ENCODE data around the gene TBC1D1. TPM values are rescaled to one million over a fixed set of nuclear protein-coding genes. Genes with fewer than 3 reads are reported as not detected.

Gene TBC1D1
- total RNA-seq, 1 experiment from 2014 or later, result 42.6 TPM

DNA sequence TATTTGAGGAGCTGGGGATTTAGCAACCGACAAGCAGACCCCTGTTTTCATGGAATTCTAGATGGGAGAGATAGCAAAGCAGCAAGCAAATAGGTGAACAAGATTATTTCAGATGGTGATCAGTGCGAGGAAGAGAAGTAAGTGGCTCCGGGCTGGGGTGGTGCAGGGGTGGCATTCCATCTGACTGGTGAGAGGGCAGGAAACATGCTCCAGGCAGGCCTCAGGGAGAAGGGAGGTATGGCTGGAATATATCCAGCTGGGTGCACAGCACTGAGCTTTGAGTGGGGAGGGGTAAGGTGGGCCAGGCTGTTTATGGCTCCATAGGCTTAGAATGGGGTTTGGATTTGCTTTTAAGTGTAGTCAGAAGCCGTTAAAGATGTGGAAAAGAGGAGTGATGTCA lies 90.5 kb downstream of the TBC1D1 start:
- TF ChIP-seq EZH2 (IDR thresholded peaks at IDR 0.05; ENCODE audit: borderline replicate concordance, low read depth, low read length, poor library complexity, severe bottlenecking) (no peak), CTCF (conservative IDR thresholded peaks at IDR 0.05; ENCODE audit: low read depth, low read length) (no peak)
- ChIA-PET CTCF (no interaction called here), POLR2A (ENCODE audit: low non-redundant PET) (no interaction called here)
- peaks cover 17% of the 10 kb centered on the region for H3K4me1 ChIP-seq (ENCODE audit: insufficient read depth, low read length, poor library complexity, severe bottlenecking)
- no peak overlapping the region for H3K4me3 ChIP-seq (ENCODE audit: low read depth, low read length, poor library complexity, severe bottlenecking)
- H3K9me3 ChIP-seq (ENCODE audit: low read depth, low read length, poor library complexity, severe bottlenecking), result no peaks in the 10 kb centered on the region
- DNase-seq (ENCODE audit: low spot score), result no peak
- no peak overlapping the region for H3K27ac ChIP-seq (ENCODE audit: low read depth, low read length, poor library complexity, severe bottlenecking)
- intact Hi-C loops (cut with micrococcal nuclease; ENCODE audit: unreplicated experiment), result no loop called here
- H3K27me3 ChIP-seq (replicated peaks; ENCODE audit: insufficient read depth, low read depth, low read length, poor library complexity), result no peaks in the 10 kb centered on the region
- H3K36me3 ChIP-seq (ENCODE audit: insufficient read depth, low read length, poor library complexity, severe bottlenecking), result no peaks in the 10 kb centered on the region
- BruUV-seq (replicated peaks), result no TSS peak

- TF ChIP-seq EZH2 (IDR thresholded peaks at IDR 0.05; ENCODE audit: borderline replicate concordance, low read depth, low read length, poor library complexity, severe bottlenecking) (no peak), CTCF (conservative IDR thresholded peaks at IDR 0.05; ENCODE audit: low read depth, low read length) (no peak)
- no TSS peak for BruUV-seq (replicated peaks)
- ChIA-PET CTCF (no interaction called here), POLR2A (ENCODE audit: low non-redundant PET) (no interaction called here)
- H3K4me3 ChIP-seq (ENCODE audit: low read depth, low read length, poor library complexity, severe bottlenecking), result no peak overlapping the region
- no peaks in the 10 kb centered on the region for H3K9me3 ChIP-seq (ENCODE audit: low read depth, low read length, poor library complexity, severe bottlenecking)
- no peak overlapping the region for H3K27ac ChIP-seq (ENCODE audit: low read depth, low read length, poor library complexity, severe bottlenecking)
- peaks cover 17% of the 10 kb centered on the region for H3K4me1 ChIP-seq (ENCODE audit: insufficient read depth, low read length, poor library complexity, severe bottlenecking)
- no peaks in the 10 kb centered on the region for H3K27me3 ChIP-seq (replicated peaks; ENCODE audit: insufficient read depth, low read depth, low read length, poor library complexity)
- intact Hi-C loops (cut with micrococcal nuclease; ENCODE audit: unreplicated experiment), result no loop called here
- no peak for DNase-seq (ENCODE audit: low spot score)
- no peaks in the 10 kb centered on the region for H3K36me3 ChIP-seq (ENCODE audit: insufficient read depth, low read length, poor library complexity, severe bottlenecking)
Observed at GRCh38 chr4:37981844-37982720, 91.2 kb downstream of the TBC1D1 start.

GRCh38 chr4:37982736-37983135 lies 91.9 kb downstream of the TBC1D1 start:
- Histone ChIP-seq H3K27me3 (replicated peaks; ENCODE audit: insufficient read depth, low read depth, low read length, poor library complexity) (no peaks in the 10 kb centered on the region), H3K36me3 (ENCODE audit: insufficient read depth, low read length, poor library complexity, severe bottlenecking) (no peaks in the 10 kb centered on the region), H3K9me3 (ENCODE audit: low read depth, low read length, poor library complexity, severe bottlenecking) (no peaks in the 10 kb centered on the region), H3K4me1 (ENCODE audit: insufficient read depth, low read length, poor library complexity, severe bottlenecking) (peaks cover 17% of the 10 kb centered on the region), H3K4me3 (ENCODE audit: low read depth, low read length, poor library complexity, severe bottlenecking) (no peak overlapping the region), H3K27ac (ENCODE audit: low read depth, low read length, poor library complexity, severe bottlenecking) (no peak overlapping the region)
- DNase-seq (ENCODE audit: low spot score), result no peak
- BruUV-seq (replicated peaks), result no TSS peak
- ChIA-PET CTCF (no interaction called here), POLR2A (ENCODE audit: low non-redundant PET) (no interaction called here)
- TF ChIP-seq CTCF (conservative IDR thresholded peaks at IDR 0.05; ENCODE audit: low read depth, low read length) (no peak), EZH2 (IDR thresholded peaks at IDR 0.05; ENCODE audit: borderline replicate concordance, low read depth, low read length, poor library complexity, severe bottlenecking) (no peak)
- intact Hi-C loops (cut with micrococcal nuclease; ENCODE audit: unreplicated experiment), result no loop called here
